T-cell (primary cell): ENCODE results near the gene ARHGAP10. TPM values are rescaled to one million over a fixed set of nuclear protein-coding genes. Genes with fewer than 3 reads are reported as not detected.

Experiments used
- ATAC-seq, 4 experiments: fragments of 200-7000 bp in 3 of 4; fragments of 150-1000 bp in 1 of 4; cut with Tn5 transposase; replicated peaks in 1 of 4; 1 replicate in 3 of 4; 2 replicates in 1 of 4; pipeline ENCODE4 v1.10.0; 2021; ENCODE audit warnings: moderate library complexity in 3 of 4, mild to moderate bottlenecking in 2 of 4, moderate number of reproducible peaks in 1 of 4
- CTCF ChIA-PET, 2 donors: fragments of 300-600 bp; sonication (Branson Sonifier 250); formaldehyde crosslinking; loops; one replicate each; lab custom pipeline; 2022; ENCODE audit warnings: antibody characterized with exemption in 2 of 2; lab: Charles Lee
- POLR2A ChIA-PET, 2 donors: fragments of 300-600 bp; sonication (Branson Sonifier 250); formaldehyde crosslinking; loops; one replicate each; lab custom pipeline; 2022; ENCODE audit warnings: antibody characterized with exemption in 2 of 2; lab: Charles Lee
- DNase-seq, 35 experiments: peaks; one replicate each; pipeline versions ENCODE4 v3.0.0 to v3.0.0-alpha.2; 2013 to 2023
- H3K27ac ChIP-seq: one replicate; pipeline ENCODE4 v1.5.1; 2013; ENCODE audit warnings: low read length
- H3K27me3 ChIP-seq, 2 experiments: replicated peaks in 1 of 2; 1 replicate in 1 of 2; 2 replicates in 1 of 2; pipeline versions ENCODE4 v1.6.1 to v1.7.0; 2013; ENCODE audit warnings: low read length in 1 of 2, mixed read lengths in 1 of 2; ENCODE audit not compliant: control insufficient read depth in 2 of 2, insufficient read depth in 2 of 2; ENCODE audit errors: extremely low read depth in 1 of 2
- H3K36me3 ChIP-seq, 2 donors: 1 replicate in 1 of 2; 2 replicates in 1 of 2; pipeline versions ENCODE4 v1.6.1 to v1.7.0; 2013; ENCODE audit warnings: low read length in 1 of 2; ENCODE audit not compliant: control insufficient read depth in 2 of 2, insufficient read depth in 1 of 2; ENCODE audit errors: extremely low read depth in 1 of 2
- H3K4me1 ChIP-seq, 2 experiments: 1 replicate in 1 of 2; 2 replicates in 1 of 2; pipeline versions ENCODE4 v1.6.1 to v1.7.0; 2013; ENCODE audit warnings: low read length in 2 of 2, mixed read lengths in 1 of 2; ENCODE audit not compliant: insufficient read depth in 2 of 2, control insufficient read depth in 1 of 2; ENCODE audit errors: extremely low read depth in 1 of 2
- H3K4me3 ChIP-seq, 2 donors: 1 replicate in 1 of 2; 2 replicates in 1 of 2; pipeline versions ENCODE4 v1.5.1 to v1.7.0; 2013; ENCODE audit warnings: mild to moderate bottlenecking in 2 of 2, low read length in 1 of 2, moderate library complexity in 1 of 2; ENCODE audit not compliant: control insufficient read depth in 1 of 2; ENCODE audit errors: extremely low read depth in 1 of 2
- H3K9me3 ChIP-seq: 2 replicates; pipeline ENCODE4 v1.7.0; 2013
- H3K27ac Mint-ChIP-seq, 2 donors: one replicate each; pipeline ENCODE4 v1.8.0; 2020 to 2021; ENCODE audit warnings: mild to moderate bottlenecking in 2 of 2, mixed read lengths in 2 of 2
- H3K27me3 Mint-ChIP-seq, 2 donors: one replicate each; pipeline ENCODE4 v1.8.0; 2021 to 2022; ENCODE audit warnings: mixed read lengths in 2 of 2
- H3K36me3 Mint-ChIP-seq: one replicate; pipeline ENCODE4 v1.8.0; 2021; ENCODE audit warnings: mixed read lengths
- H3K4me1 Mint-ChIP-seq, 3 donors: one replicate each; pipeline ENCODE4 v1.8.0; 2020 to 2022; ENCODE audit warnings: mixed read lengths in 3 of 3, mild to moderate bottlenecking in 1 of 3
- H3K4me3 Mint-ChIP-seq, 3 donors: one replicate each; pipeline ENCODE4 v1.8.0; 2020 to 2022; ENCODE audit warnings: mild to moderate bottlenecking in 3 of 3, mixed read lengths in 3 of 3, moderate library complexity in 3 of 3
- H3K9me3 Mint-ChIP-seq, 3 donors: one replicate each; pipeline ENCODE4 v1.8.0; 2020 to 2022; ENCODE audit warnings: mixed read lengths in 3 of 3
- WGBS: methylation state at CpG from one replicate; pipeline ENCODE4 v1.1.5; 2013; ENCODE audit warnings: missing lambda C conversion rate; ENCODE audit not compliant: insufficient coverage; 5-methylcytosine and 5-hydroxymethylcytosine counted together
- total RNA-seq, 35 experiments: library from RNA in 6 of 35; stranded (reverse) in 6 of 35; fragments of 120-200 nt in 1 of 35; gene quantifications; one replicate each; pipeline versions ENCODE4 v1.2.1 to v1.2.4 and lab custom pipeline; 2013 to 2026

Gene ARHGAP10
- total RNA-seq, 5 donors from 2014 or later (not counting 1 experiment from before 2014, with no cell fraction given): 6.2 to 7.7 (median 6.8) TPM

- H3K4me1 Mint-ChIP-seq: peaks cover 30 to 40% (median 33%) of the 10 kb centered on the region in 3 donors
- H3K27ac Mint-ChIP-seq: no peak overlapping the region
- H3K9me3 Mint-ChIP-seq: no peaks in the 10 kb centered on the region
- H3K36me3 Mint-ChIP-seq: no peaks in the 10 kb centered on the region
- DNase-seq (no peak), ATAC-seq (no peak)
- H3K4me3 Mint-ChIP-seq: no peak overlapping the region
- no peak overlapping the region for H3K27ac ChIP-seq
- WGBS: 100% methylated on average over 2 of the region's 6 CpGs
- peaks cover 6 to 27% of the 10 kb centered on the region in 2 experiments for H3K4me1 ChIP-seq
- no peak overlapping the region for H3K4me3 ChIP-seq
- ChIA-PET CTCF (interaction anchor here in 1 of 2 donors (1.1 kb wide), 1 partner anchor 131 kb away, joined by 3 read pairs; no protein-coding TSS in a partner anchor), POLR2A (no interaction called here)
- H3K27me3 ChIP-seq: peaks cover 0 to 3% of the 10 kb centered on the region in 2 experiments
- H3K36me3 ChIP-seq: no peaks in the 10 kb centered on the region
- H3K9me3 ChIP-seq: no peaks in the 10 kb centered on the region
- peaks cover 0 to 4% of the 10 kb centered on the region in 2 donors for H3K27me3 Mint-ChIP-seq
Measured at GRCh38 chr4:147735413-147736301, 3.8 kb downstream of the ARHGAP10 start.

GRCh38 chr4:147736458-147736857 lies 4.6 kb downstream of the ARHGAP10 start:
- DNase-seq: no peak
- H3K27ac ChIP-seq: no peak overlapping the region
- peaks cover 24 to 34% (median 30%) of the 10 kb centered on the region in 3 donors for H3K4me1 Mint-ChIP-seq
- ChIA-PET POLR2A (no interaction called here), CTCF (interaction anchor here in 1 of 2 donors (1.1 kb wide), 1 partner anchor 130 kb away, joined by 3 read pairs; no protein-coding TSS in a partner anchor)
- H3K4me1 ChIP-seq: peaks cover 5 to 20% of the 10 kb centered on the region in 2 experiments
- H3K27me3 ChIP-seq: peaks cover 0 to 3% of the 10 kb centered on the region in 2 experiments
- H3K4me3 ChIP-seq: no peak overlapping the region
- H3K27me3 Mint-ChIP-seq: peaks cover 0 to 4% of the 10 kb centered on the region in 2 donors
- WGBS: 100% methylated on average over 2 of the region's 3 CpGs
- no peak for ATAC-seq
- no peaks in the 10 kb centered on the region for H3K36me3 ChIP-seq
- H3K36me3 Mint-ChIP-seq: no peaks in the 10 kb centered on the region
- H3K9me3 ChIP-seq: no peaks in the 10 kb centered on the region
- H3K27ac Mint-ChIP-seq: no peak overlapping the region
- H3K4me3 Mint-ChIP-seq: no peak overlapping the region
- H3K9me3 Mint-ChIP-seq: no peaks in the 10 kb centered on the region

DNA sequence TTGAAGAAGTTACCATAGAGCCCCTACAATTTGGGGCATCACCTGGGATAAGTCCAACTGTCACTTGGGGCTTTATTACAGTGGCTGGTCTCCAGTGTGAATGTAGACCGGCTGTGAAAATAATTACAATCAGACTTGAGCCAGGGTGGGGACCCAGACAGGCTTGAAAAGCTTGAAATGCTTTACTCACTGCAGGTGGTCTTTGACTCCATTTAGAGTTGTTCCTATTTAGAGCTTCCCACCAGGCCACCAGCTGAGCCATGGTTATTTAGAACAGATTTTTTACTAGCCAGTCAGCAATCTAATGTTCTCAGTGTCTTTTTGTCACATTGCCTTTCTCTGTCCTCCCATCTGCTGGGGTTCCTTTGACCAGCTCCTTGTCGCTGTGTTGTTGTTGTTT lies 5.7 kb downstream of the ARHGAP10 start:
- no peak for ATAC-seq

DNA sequence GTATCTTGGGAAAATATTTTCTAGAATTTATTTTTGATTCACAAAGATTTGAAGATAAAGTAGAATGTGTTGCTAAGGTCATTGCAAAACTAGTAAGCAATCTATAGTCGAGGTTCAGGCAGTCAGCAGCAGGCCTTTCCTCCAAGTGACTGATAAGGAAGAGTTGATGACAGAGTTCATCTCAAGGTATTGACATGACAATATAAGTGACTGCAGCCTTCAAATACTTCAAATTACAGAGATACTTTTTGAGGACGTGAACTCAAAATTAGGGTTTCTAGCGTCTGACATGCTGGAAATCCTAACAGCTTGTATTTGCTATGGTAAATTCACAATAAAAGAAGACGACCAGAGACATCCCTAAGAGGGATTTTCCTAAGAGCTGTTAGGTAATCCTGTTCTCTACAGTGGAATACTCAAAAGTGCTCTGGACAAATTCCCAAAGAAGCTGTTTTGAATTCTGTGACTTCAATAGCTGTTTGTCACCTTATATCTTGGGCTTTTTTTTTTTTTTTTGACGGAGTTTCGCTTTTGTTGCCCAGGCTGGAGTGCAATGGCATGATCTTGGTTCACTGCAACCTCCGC lies 7.4 kb downstream of the ARHGAP10 start:
- Histone ChIP-seq H3K9me3 (no peaks in the 10 kb centered on the region), H3K27ac (no peak overlapping the region), H3K27me3 (no peaks in the 10 kb centered on the region), H3K4me1 (peaks cover 0 to 11% of the 10 kb centered on the region in 2 experiments), H3K4me3 (no peak overlapping the region), H3K36me3 (no peaks in the 10 kb centered on the region)
- H3K27me3 Mint-ChIP-seq: peaks cover 0 to 4% of the 10 kb centered on the region in 2 donors
- H3K4me3 Mint-ChIP-seq: no peak overlapping the region
- ATAC-seq (no peak), DNase-seq (no peak)
- H3K36me3 Mint-ChIP-seq: no peaks in the 10 kb centered on the region
- peaks cover 10 to 21% (median 18%) of the 10 kb centered on the region in 3 donors for H3K4me1 Mint-ChIP-seq
- WGBS: 100% methylated on average over 1 of the region's 7 CpGs
- ChIA-PET POLR2A (interaction anchor here in 1 of 2 donors (0.7 kb wide), 1 partner anchor 8 kb away, joined by 3 read pairs; no protein-coding TSS in a partner anchor), CTCF (interaction anchor here (0.5 to 0.7 kb wide), 4 partner anchors 26 to 113 kb away, joined by 3 to 7 read pairs (median 4); no protein-coding TSS in a partner anchor)
- no peaks in the 10 kb centered on the region for H3K9me3 Mint-ChIP-seq
- H3K27ac Mint-ChIP-seq: no peak overlapping the region

More for the DNA sequence above, 5.7 kb downstream of the ARHGAP10 start:
- H3K9me3 ChIP-seq: no peaks in the 10 kb centered on the region
- no peak for DNase-seq
- H3K9me3 Mint-ChIP-seq: no peaks in the 10 kb centered on the region
- no peak overlapping the region for H3K4me3 ChIP-seq
- peaks cover 0 to 4% of the 10 kb centered on the region in 2 donors for H3K27me3 Mint-ChIP-seq
- peaks cover 5 to 25% of the 10 kb centered on the region in 2 experiments for H3K4me1 ChIP-seq
- POLR2A ChIA-PET: interaction anchor here in 1 of 2 donors (0.7 to 0.9 kb wide), 3 partner anchors 10 to 397 kb away, joined by 3 to 5 read pairs (median 4); no protein-coding TSS in a partner anchor
- no peak overlapping the region for H3K27ac ChIP-seq
- H3K27ac Mint-ChIP-seq: no peak overlapping the region
- no peaks in the 10 kb centered on the region for H3K36me3 ChIP-seq
- H3K36me3 Mint-ChIP-seq: no peaks in the 10 kb centered on the region
- peaks cover 0 to 3% of the 10 kb centered on the region in 2 experiments for H3K27me3 ChIP-seq
- WGBS: 100% methylated on average over 1 of the region's 2 CpGs
- CTCF ChIA-PET: interaction anchor here (0.5 to 1.2 kb wide), 5 partner anchors 10 to 135 kb away, joined by 3 to 7 read pairs (median 4); no protein-coding TSS in a partner anchor
- peaks cover 27 to 37% (median 33%) of the 10 kb centered on the region in 3 donors for H3K4me1 Mint-ChIP-seq
- no peak overlapping the region for H3K4me3 Mint-ChIP-seq

- Histone ChIP-seq H3K36me3 (no peaks in the 10 kb centered on the region), H3K4me3 (no peak overlapping the region), H3K9me3 (no peaks in the 10 kb centered on the region), H3K4me1 (peaks cover 0 to 11% of the 10 kb centered on the region in 2 experiments), H3K27me3 (no peaks in the 10 kb centered on the region), H3K27ac (no peak overlapping the region)
- ChIA-PET POLR2A (interaction anchor here (0.7 kb wide), 2 partner anchors 9 to 118 kb away, joined by 3 to 8 read pairs; no protein-coding TSS in a partner anchor), CTCF (interaction anchor here (0.5 to 1.4 kb wide), 3 partner anchors 8 to 127 kb away, joined by 3 to 7 read pairs (median 3); partner anchors contain the start of gene ARHGAP10 (in 1 of the 2))
- Mint-ChIP-seq H3K36me3 (peaks cover 6% of the 10 kb centered on the region), H3K27ac (no peak overlapping the region), H3K4me3 (no peak overlapping the region), H3K4me1 (peaks cover 7 to 15% (median 15%) of the 10 kb centered on the region in 3 donors), H3K27me3 (peaks cover 0 to 4% of the 10 kb centered on the region in 2 donors), H3K9me3 (no peaks in the 10 kb centered on the region)
- ATAC-seq (no peak), DNase-seq (no peak)
- WGBS: no CpG with 5 or more reads among the region's 3 CpGs
Measured at GRCh38 chr4:147740176-147740575, 8.3 kb downstream of the ARHGAP10 start.
